WTC11 (cell line): Measurements from ENCODE around the gene ACVR1. TPM values are rescaled to one million over a fixed set of nuclear protein-coding genes. Genes with fewer than 3 reads are reported as not detected.

Experiments used
- ATAC-seq: fragments of 200-7000 bp; cut with Tn5 transposase; 2 replicates; pipeline ENCODE4 v1.10.0; 2021; ENCODE audit warnings: mild to moderate bottlenecking, moderate library complexity
- CTCF ChIA-PET: fragments of 300-600 bp; sonication (Branson Sonifier 250); formaldehyde crosslinking; loops from one replicate; lab custom pipeline; 2021; ENCODE audit warnings: antibody characterized with exemption; lab: Charles Lee
- POLR2A ChIA-PET: fragments of 350-600 bp; sonication (Branson Sonifier 250); formaldehyde crosslinking; loops from one replicate; lab custom pipeline; 2021; ENCODE audit warnings: antibody characterized with exemption; lab: Charles Lee
- DNase-seq: peaks from one replicate; pipeline ENCODE4 v3.0.0; 2021; ENCODE audit warnings: low spot score
- H3K27ac Mint-ChIP-seq: 2 replicates; pipeline ENCODE4 v1.8.0; 2021; ENCODE audit warnings: mixed read lengths
- H3K27me3 Mint-ChIP-seq: 2 replicates; pipeline ENCODE4 v1.8.0; 2021; ENCODE audit warnings: low read depth, mild to moderate bottlenecking, moderate library complexity, mixed read lengths
- H3K36me3 Mint-ChIP-seq: 2 replicates; pipeline ENCODE4 v1.8.0; 2021; ENCODE audit warnings: mixed read lengths
- H3K4me1 Mint-ChIP-seq: 2 replicates; pipeline ENCODE4 v1.8.0; 2022; ENCODE audit warnings: mixed read lengths
- H3K4me3 Mint-ChIP-seq: 2 replicates; pipeline ENCODE4 v1.8.0; 2021; ENCODE audit warnings: mild to moderate bottlenecking, moderate library complexity, mixed read lengths
- H3K9me3 Mint-ChIP-seq: 2 replicates; pipeline ENCODE4 v1.8.0; 2021; ENCODE audit warnings: mixed read lengths
- CREM ChIP-seq: sonication (generic); formaldehyde crosslinking; IDR thresholded peaks from 2 replicates; pipeline ENCODE4 v1.8.1; 2022; ENCODE audit warnings: mild to moderate bottlenecking, missing genetic modification reagents, moderate library complexity
- ELF4 ChIP-seq: sonication (generic); formaldehyde crosslinking; IDR thresholded peaks from 2 replicates; pipeline ENCODE4 v1.8.1; 2022; ENCODE audit warnings: low read depth, mild to moderate bottlenecking, moderate library complexity, missing genetic modification reagents
- ETV6 ChIP-seq: sonication (generic); formaldehyde crosslinking; IDR thresholded peaks from 2 replicates; pipeline ENCODE4 v1.8.1; 2022; ENCODE audit warnings: mild to moderate bottlenecking, missing genetic modification reagents
- FOXJ3 ChIP-seq: sonication (generic); formaldehyde crosslinking; IDR thresholded peaks from 2 replicates; pipeline ENCODE4 v1.9.0; 2021; ENCODE audit warnings: missing genetic modification reagents, mild to moderate bottlenecking, borderline replicate concordance
- MYBL2 ChIP-seq: sonication (generic); formaldehyde crosslinking; IDR thresholded peaks from 2 replicates; pipeline ENCODE4 v1.8.1; 2023; ENCODE audit warnings: mild to moderate bottlenecking, moderate library complexity, missing genetic modification reagents
- NFYB ChIP-seq: sonication (generic); formaldehyde crosslinking; conservative IDR thresholded peaks from 2 replicates; pipeline ENCODE4 v1.8.0; 2022; ENCODE audit warnings: low read depth, missing genetic modification reagents
- NR2C2 ChIP-seq: sonication (generic); formaldehyde crosslinking; IDR thresholded peaks from 2 replicates; pipeline ENCODE4 v1.8.0; 2022; ENCODE audit warnings: mild to moderate bottlenecking, missing genetic modification reagents
- NR3C1 ChIP-seq: sonication (generic); formaldehyde crosslinking; conservative IDR thresholded peaks from 2 replicates; pipeline ENCODE4 v1.8.1; 2023; ENCODE audit warnings: low read depth, mild to moderate bottlenecking, missing genetic modification reagents
- RELA ChIP-seq: sonication (generic); formaldehyde crosslinking; IDR thresholded peaks from 2 replicates; pipeline ENCODE4 v1.8.1; 2022; ENCODE audit warnings: missing genetic modification reagents, mild to moderate bottlenecking, borderline replicate concordance
- RORB ChIP-seq: fragments of 250-450 bp; sonication (Bioruptor Pico); IDR thresholded peaks from 2 replicates; pipeline ENCODE4 v1.9.0; 2021; ENCODE audit warnings: mild to moderate bottlenecking
- TEAD4 ChIP-seq: sonication (generic); formaldehyde crosslinking; IDR thresholded peaks from 2 replicates; pipeline ENCODE4 v1.8.0; 2022; ENCODE audit warnings: mild to moderate bottlenecking, missing genetic modification reagents
- ZNF671 ChIP-seq: fragments of 250-450 bp; sonication (Bioruptor Pico); IDR thresholded peaks from 2 replicates; pipeline ENCODE4 v1.8.0; 2021; ENCODE audit warnings: mild to moderate bottlenecking
- total RNA-seq: library from RNA; stranded (reverse); gene quantifications from 3 replicates; pipeline ENCODE4 v1.2.3, GENCODE V29; 2021
- TF ChIP-seq, protein P1 (sequence below): fragments of 250-450 bp; sonication (Bioruptor Pico); IDR thresholded peaks from 2 replicates; pipeline ENCODE4 v1.9.0; 2021; ENCODE audit warnings: mild to moderate bottlenecking
- TF ChIP-seq, protein P2 (sequence below): sonication (generic); formaldehyde crosslinking; IDR thresholded peaks from 2 replicates; pipeline ENCODE4 v1.8.1; 2022; ENCODE audit warnings: mild to moderate bottlenecking, moderate library complexity, missing genetic modification reagents
- TF ChIP-seq, protein P3 (sequence below): sonication (generic); formaldehyde crosslinking; IDR thresholded peaks from 2 replicates; pipeline ENCODE4 v1.8.0; 2023; ENCODE audit warnings: missing genetic modification reagents
- TF ChIP-seq, protein P4 (sequence below): sonication (generic); formaldehyde crosslinking; IDR thresholded peaks from 2 replicates; pipeline ENCODE4 v1.8.1; 2022; ENCODE audit warnings: low read depth, missing genetic modification reagents, borderline replicate concordance
- TF ChIP-seq, protein P5 (sequence below): fragments of 250-450 bp; sonication (Bioruptor Pico); IDR thresholded peaks from 2 replicates; pipeline ENCODE4 v2.1.2; 2022; ENCODE audit warnings: mild to moderate bottlenecking, moderate library complexity
- TF ChIP-seq, protein P6 (sequence below): sonication (generic); formaldehyde crosslinking; IDR thresholded peaks from 2 replicates; pipeline ENCODE4 v1.8.0; 2022; ENCODE audit warnings: mild to moderate bottlenecking, missing genetic modification reagents

Gene ACVR1
- total RNA-seq, 1 experiment from 2014 or later = 19.2 TPM

DNA sequence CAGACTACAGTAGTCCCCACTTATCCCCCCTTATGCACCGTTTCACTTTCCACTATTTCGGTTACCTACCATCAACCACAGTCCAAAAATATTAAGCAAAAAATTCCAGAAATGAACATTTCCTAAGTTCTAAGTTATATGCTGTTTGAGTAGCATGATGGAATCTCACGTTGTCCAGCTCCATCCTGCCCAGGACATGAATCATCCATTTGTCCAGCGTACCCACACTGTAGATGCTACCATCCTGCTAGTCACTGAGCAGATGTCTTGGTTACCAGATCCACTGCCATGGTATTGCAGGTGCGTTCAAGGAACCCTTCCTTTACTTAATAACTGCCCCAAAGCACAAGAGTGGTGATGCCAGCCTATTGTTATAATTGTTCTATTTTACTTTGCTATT, 87.9 kb downstream of the ACVR1 start:
- no peak for ATAC-seq
- Mint-ChIP-seq H3K27me3 (no peaks in the 10 kb centered on the region), H3K4me3 (no peak overlapping the region), H3K9me3 (no peaks in the 10 kb centered on the region)
- no peak for DNase-seq
- TF ChIP-seq NFYB (CRISPR knock-in tag) (no peak), FOXJ3 (CRISPR knock-in tag) (no peak), ZNF671 (CRISPR knock-in tag) (no peak), MYBL2 (no peak), ETV6 (CRISPR knock-in tag) (no peak), NR2C2 (CRISPR knock-in tag) (no peak), NR3C1 (no peak), RELA (CRISPR knock-in tag) (no peak), RORB (CRISPR knock-in tag) (no peak)
- TF ChIP-seq, protein P1, sequence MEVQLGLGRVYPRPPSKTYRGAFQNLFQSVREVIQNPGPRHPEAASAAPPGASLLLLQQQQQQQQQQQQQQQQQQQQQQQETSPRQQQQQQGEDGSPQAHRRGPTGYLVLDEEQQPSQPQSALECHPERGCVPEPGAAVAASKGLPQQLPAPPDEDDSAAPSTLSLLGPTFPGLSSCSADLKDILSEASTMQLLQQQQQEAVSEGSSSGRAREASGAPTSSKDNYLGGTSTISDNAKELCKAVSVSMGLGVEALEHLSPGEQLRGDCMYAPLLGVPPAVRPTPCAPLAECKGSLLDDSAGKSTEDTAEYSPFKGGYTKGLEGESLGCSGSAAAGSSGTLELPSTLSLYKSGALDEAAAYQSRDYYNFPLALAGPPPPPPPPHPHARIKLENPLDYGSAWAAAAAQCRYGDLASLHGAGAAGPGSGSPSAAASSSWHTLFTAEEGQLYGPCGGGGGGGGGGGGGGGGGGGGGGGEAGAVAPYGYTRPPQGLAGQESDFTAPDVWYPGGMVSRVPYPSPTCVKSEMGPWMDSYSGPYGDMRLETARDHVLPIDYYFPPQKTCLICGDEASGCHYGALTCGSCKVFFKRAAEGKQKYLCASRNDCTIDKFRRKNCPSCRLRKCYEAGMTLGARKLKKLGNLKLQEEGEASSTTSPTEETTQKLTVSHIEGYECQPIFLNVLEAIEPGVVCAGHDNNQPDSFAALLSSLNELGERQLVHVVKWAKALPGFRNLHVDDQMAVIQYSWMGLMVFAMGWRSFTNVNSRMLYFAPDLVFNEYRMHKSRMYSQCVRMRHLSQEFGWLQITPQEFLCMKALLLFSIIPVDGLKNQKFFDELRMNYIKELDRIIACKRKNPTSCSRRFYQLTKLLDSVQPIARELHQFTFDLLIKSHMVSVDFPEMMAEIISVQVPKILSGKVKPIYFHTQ = no peak
- TF ChIP-seq, protein P2, sequence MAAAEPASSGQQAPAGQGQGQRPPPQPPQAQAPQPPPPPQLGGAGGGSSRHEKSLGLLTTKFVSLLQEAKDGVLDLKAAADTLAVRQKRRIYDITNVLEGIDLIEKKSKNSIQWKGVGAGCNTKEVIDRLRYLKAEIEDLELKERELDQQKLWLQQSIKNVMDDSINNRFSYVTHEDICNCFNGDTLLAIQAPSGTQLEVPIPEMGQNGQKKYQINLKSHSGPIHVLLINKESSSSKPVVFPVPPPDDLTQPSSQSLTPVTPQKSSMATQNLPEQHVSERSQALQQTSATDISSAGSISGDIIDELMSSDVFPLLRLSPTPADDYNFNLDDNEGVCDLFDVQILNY (CRISPR knock-in tag) = no peak
- TF ChIP-seq, protein P3, sequence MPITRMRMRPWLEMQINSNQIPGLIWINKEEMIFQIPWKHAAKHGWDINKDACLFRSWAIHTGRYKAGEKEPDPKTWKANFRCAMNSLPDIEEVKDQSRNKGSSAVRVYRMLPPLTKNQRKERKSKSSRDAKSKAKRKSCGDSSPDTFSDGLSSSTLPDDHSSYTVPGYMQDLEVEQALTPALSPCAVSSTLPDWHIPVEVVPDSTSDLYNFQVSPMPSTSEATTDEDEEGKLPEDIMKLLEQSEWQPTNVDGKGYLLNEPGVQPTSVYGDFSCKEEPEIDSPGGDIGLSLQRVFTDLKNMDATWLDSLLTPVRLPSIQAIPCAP (CRISPR knock-in tag) = no peak
- TF ChIP-seq, all 79 proteins: peak for 0
- Mint-ChIP-seq H3K36me3 (no peaks in the 10 kb centered on the region; the same call in 1 of the 2 replicates), H3K27ac (0 out of 2 replicates have a peak overlapping the region, but pooled peaks have one; percentile 15), H3K4me1 (peaks cover 45% of the 10 kb centered on the region)
- ChIA-PET CTCF (no interaction called here), POLR2A (interaction anchor here (0.6 to 0.7 kb wide), 2 partner anchors 46 to 143 kb away, joined by 3 to 4 read pairs; no protein-coding TSS in a partner anchor)

DNA sequence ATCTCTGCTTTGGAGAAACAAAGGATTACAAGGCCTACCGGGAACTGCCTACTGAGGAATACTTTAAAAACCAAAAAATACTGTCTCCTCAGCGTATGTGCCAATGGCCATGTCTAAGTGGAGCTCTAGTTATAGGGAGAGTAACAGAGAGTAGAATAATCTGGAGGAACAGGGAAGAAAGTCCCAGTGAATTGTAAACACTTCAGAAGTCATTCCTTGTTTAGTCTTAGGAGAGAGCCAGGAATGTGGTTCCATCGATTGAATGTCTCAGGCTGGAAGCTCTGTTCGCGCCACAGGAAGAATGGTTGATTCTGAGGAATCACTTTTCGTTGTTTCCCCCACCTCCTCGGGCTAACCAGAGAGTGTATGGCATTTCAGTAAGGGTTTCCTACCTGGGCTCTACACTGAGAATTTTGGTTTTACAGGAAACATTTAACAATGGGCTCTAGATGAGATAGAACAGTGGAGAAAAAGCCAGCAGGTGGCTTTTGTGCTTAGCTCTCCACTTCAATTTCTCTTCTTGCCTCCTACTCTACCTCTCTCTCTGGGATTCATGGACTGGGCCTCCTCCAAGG, 88.7 kb downstream of the ACVR1 start:
- ChIA-PET POLR2A (interaction anchor here (0.6 to 0.7 kb wide), 2 partner anchors 46 to 144 kb away, joined by 3 to 4 read pairs; no protein-coding TSS in a partner anchor), CTCF (interaction anchor here (0.8 to 1.9 kb wide), 3 partner anchors 89 to 159 kb away, joined by 5 to 9 read pairs (median 6); partner anchors contain the start of genes ACVR1 and ACVR1C)
- Mint-ChIP-seq H3K9me3 (no peaks in the 10 kb centered on the region), H3K4me3 (no peak overlapping the region), H3K27me3 (no peaks in the 10 kb centered on the region), H3K36me3 (no peaks in the 10 kb centered on the region), H3K4me1 (peaks cover 49% of the 10 kb centered on the region), H3K27ac (peak overlapping the region; percentile 48; the same call in 1 of the 2 replicates)
- DNase-seq (no peak), ATAC-seq (peak; percentile 58)
- TF ChIP-seq TEAD4 (CRISPR knock-in tag) (no peak), ELF4 (CRISPR knock-in tag) (no peak), FOXJ3 (CRISPR knock-in tag) (no peak), RELA (CRISPR knock-in tag) (no peak), CREM (no peak)
- TF ChIP-seq, protein P4, sequence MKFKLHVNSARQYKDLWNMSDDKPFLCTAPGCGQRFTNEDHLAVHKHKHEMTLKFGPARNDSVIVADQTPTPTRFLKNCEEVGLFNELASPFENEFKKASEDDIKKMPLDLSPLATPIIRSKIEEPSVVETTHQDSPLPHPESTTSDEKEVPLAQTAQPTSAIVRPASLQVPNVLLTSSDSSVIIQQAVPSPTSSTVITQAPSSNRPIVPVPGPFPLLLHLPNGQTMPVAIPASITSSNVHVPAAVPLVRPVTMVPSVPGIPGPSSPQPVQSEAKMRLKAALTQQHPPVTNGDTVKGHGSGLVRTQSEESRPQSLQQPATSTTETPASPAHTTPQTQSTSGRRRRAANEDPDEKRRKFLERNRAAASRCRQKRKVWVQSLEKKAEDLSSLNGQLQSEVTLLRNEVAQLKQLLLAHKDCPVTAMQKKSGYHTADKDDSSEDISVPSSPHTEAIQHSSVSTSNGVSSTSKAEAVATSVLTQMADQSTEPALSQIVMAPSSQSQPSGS (CRISPR knock-in tag) = no peak
- TF ChIP-seq, protein P5, sequence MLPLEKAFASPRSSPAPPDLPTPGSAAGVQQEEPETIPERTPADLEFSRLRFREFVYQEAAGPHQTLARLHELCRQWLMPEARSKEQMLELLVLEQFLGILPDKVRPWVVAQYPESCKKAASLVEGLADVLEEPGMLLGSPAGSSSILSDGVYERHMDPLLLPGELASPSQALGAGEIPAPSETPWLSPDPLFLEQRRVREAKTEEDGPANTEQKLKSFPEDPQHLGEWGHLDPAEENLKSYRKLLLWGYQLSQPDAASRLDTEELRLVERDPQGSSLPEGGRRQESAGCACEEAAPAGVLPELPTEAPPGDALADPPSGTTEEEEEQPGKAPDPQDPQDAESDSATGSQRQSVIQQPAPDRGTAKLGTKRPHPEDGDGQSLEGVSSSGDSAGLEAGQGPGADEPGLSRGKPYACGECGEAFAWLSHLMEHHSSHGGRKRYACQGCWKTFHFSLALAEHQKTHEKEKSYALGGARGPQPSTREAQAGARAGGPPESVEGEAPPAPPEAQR (CRISPR knock-in tag) = no peak
- TF ChIP-seq, protein P6, sequence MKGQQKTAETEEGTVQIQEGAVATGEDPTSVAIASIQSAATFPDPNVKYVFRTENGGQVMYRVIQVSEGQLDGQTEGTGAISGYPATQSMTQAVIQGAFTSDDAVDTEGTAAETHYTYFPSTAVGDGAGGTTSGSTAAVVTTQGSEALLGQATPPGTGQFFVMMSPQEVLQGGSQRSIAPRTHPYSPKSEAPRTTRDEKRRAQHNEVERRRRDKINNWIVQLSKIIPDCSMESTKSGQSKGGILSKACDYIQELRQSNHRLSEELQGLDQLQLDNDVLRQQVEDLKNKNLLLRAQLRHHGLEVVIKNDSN = no peak
